ENCODE results near the gene FMNL2. TPM values are rescaled to one million over a fixed set of nuclear protein-coding genes. Genes with fewer than 3 reads are reported as not detected.

The FMNL2 gene
- total RNA-seq, 2 donors from 2014 or later: 1.1 to 2.7 TPM

- Mint-ChIP-seq H3K27ac (no peak overlapping the region), H3K4me1 (no peaks in the 10 kb centered on the region), H3K9me3 (no peaks in the 10 kb centered on the region), H3K4me3 (no peak overlapping the region), H3K27me3 (peaks cover 13% of the 10 kb centered on the region), H3K36me3 (ENCODE audit: low read depth) (no peaks in the 10 kb centered on the region)
- no peak for ATAC-seq (replicated peaks)
These were observed 7.0 kb upstream of the FMNL2 start for GRCh38 chr2:152328013-152328412.

- no peak for ATAC-seq (replicated peaks)
- H3K36me3 Mint-ChIP-seq (ENCODE audit: low read depth): no peaks in the 10 kb centered on the region
- no peak overlapping the region for H3K27ac Mint-ChIP-seq
- H3K4me1 Mint-ChIP-seq: no peaks in the 10 kb centered on the region
- peaks cover 25% of the 10 kb centered on the region for H3K27me3 Mint-ChIP-seq
- no peaks in the 10 kb centered on the region for H3K9me3 Mint-ChIP-seq
- no peak overlapping the region for H3K4me3 Mint-ChIP-seq
These were observed 4.6 kb upstream of the FMNL2 start for GRCh38 chr2:152330235-152330866.

- Mint-ChIP-seq H3K9me3 (no peaks in the 10 kb centered on the region), H3K4me1 (no peaks in the 10 kb centered on the region), H3K4me3 (peak overlapping the region; percentile 75), H3K36me3 (ENCODE audit: low read depth) (no peaks in the 10 kb centered on the region), H3K27ac (no peak overlapping the region), H3K27me3 (peaks cover 44% of the 10 kb centered on the region)
- ATAC-seq (replicated peaks): no peak
These were observed 316 bp upstream of the FMNL2 start for GRCh38 chr2:152334701-152335015.

GRCh38 chr2:152335726-152336118 lies 748 bp downstream of the FMNL2 start:
- ATAC-seq (replicated peaks): no peak
- Mint-ChIP-seq H3K27ac (no peak overlapping the region), H3K4me3 (no peak overlapping the region), H3K36me3 (ENCODE audit: low read depth) (no peaks in the 10 kb centered on the region), H3K4me1 (no peaks in the 10 kb centered on the region), H3K27me3 (peaks cover 40% of the 10 kb centered on the region), H3K9me3 (no peaks in the 10 kb centered on the region)

GRCh38 chr2:152336119-152336853 lies 1.3 kb downstream of the FMNL2 start:
- no peak for ATAC-seq (replicated peaks)
- no peak overlapping the region for H3K27ac Mint-ChIP-seq
- H3K27me3 Mint-ChIP-seq: peaks cover 37% of the 10 kb centered on the region
- H3K9me3 Mint-ChIP-seq: no peaks in the 10 kb centered on the region
- H3K4me3 Mint-ChIP-seq: peak overlapping the region; percentile 72
- H3K4me1 Mint-ChIP-seq: no peaks in the 10 kb centered on the region
- H3K36me3 Mint-ChIP-seq (ENCODE audit: low read depth): no peaks in the 10 kb centered on the region

GRCh38 chr2:152336854-152337510 lies 2.0 kb downstream of the FMNL2 start:
- no peak for ATAC-seq (replicated peaks)
- Mint-ChIP-seq H3K9me3 (no peaks in the 10 kb centered on the region), H3K4me1 (no peaks in the 10 kb centered on the region), H3K4me3 (peak overlapping the region; percentile 72), H3K27ac (no peak overlapping the region), H3K27me3 (peaks cover 34% of the 10 kb centered on the region), H3K36me3 (ENCODE audit: low read depth) (no peaks in the 10 kb centered on the region)

- Mint-ChIP-seq H3K9me3 (no peaks in the 10 kb centered on the region), H3K4me3 (peak overlapping the region; percentile 72), H3K27ac (no peak overlapping the region), H3K36me3 (ENCODE audit: low read depth) (no peaks in the 10 kb centered on the region), H3K27me3 (peaks cover 34% of the 10 kb centered on the region), H3K4me1 (no peaks in the 10 kb centered on the region)
- ATAC-seq (replicated peaks): no peak
These were observed 2.5 kb downstream of the FMNL2 start for GRCh38 chr2:152337511-152337903.

GRCh38 chr2:152339556-152340286 lies 4.7 kb downstream of the FMNL2 start:
- ATAC-seq (replicated peaks): no peak
- no peaks in the 10 kb centered on the region for H3K4me1 Mint-ChIP-seq
- H3K9me3 Mint-ChIP-seq: no peaks in the 10 kb centered on the region
- H3K4me3 Mint-ChIP-seq: no peak overlapping the region
- peaks cover 24% of the 10 kb centered on the region for H3K27me3 Mint-ChIP-seq
- H3K36me3 Mint-ChIP-seq (ENCODE audit: low read depth): no peaks in the 10 kb centered on the region
- no peak overlapping the region for H3K27ac Mint-ChIP-seq

- H3K9me3 Mint-ChIP-seq: no peaks in the 10 kb centered on the region
- no peaks in the 10 kb centered on the region for H3K36me3 Mint-ChIP-seq (ENCODE audit: low read depth)
- no peak for ATAC-seq (replicated peaks)
- H3K4me3 Mint-ChIP-seq: no peak overlapping the region
- peaks cover 10% of the 10 kb centered on the region for H3K27me3 Mint-ChIP-seq
- no peak overlapping the region for H3K27ac Mint-ChIP-seq
- no peaks in the 10 kb centered on the region for H3K4me1 Mint-ChIP-seq
These were observed 7.5 kb downstream of the FMNL2 start for GRCh38 chr2:152342259-152343046.

GRCh38 chr2:152343426-152343825 lies 8.5 kb downstream of the FMNL2 start:
- Mint-ChIP-seq H3K27me3 (peaks cover 3% of the 10 kb centered on the region), H3K9me3 (no peaks in the 10 kb centered on the region), H3K27ac (no peak overlapping the region), H3K4me1 (no peaks in the 10 kb centered on the region), H3K36me3 (ENCODE audit: low read depth) (no peaks in the 10 kb centered on the region), H3K4me3 (no peak overlapping the region)
- ATAC-seq (replicated peaks): no peak

GRCh38 chr2:152344579-152345195 lies 9.7 kb downstream of the FMNL2 start:
- Mint-ChIP-seq H3K27me3 (no peaks in the 10 kb centered on the region), H3K4me3 (no peak overlapping the region), H3K4me1 (no peaks in the 10 kb centered on the region), H3K36me3 (ENCODE audit: low read depth) (no peaks in the 10 kb centered on the region), H3K9me3 (no peaks in the 10 kb centered on the region), H3K27ac (no peak overlapping the region)
- ATAC-seq (replicated peaks): no peak

GRCh38 chr2:152347076-152347475 lies 12.1 kb downstream of the FMNL2 start:
- Mint-ChIP-seq H3K36me3 (ENCODE audit: low read depth) (no peaks in the 10 kb centered on the region), H3K27me3 (no peaks in the 10 kb centered on the region), H3K9me3 (no peaks in the 10 kb centered on the region), H3K27ac (no peak overlapping the region), H3K4me1 (no peaks in the 10 kb centered on the region), H3K4me3 (no peak overlapping the region)
- ATAC-seq (replicated peaks): no peak

- Mint-ChIP-seq H3K36me3 (ENCODE audit: low read depth) (no peaks in the 10 kb centered on the region), H3K4me1 (no peaks in the 10 kb centered on the region), H3K4me3 (no peak overlapping the region), H3K9me3 (no peaks in the 10 kb centered on the region), H3K27me3 (no peaks in the 10 kb centered on the region), H3K27ac (no peak overlapping the region)
- no peak for ATAC-seq (replicated peaks)
These were observed 13.4 kb downstream of the FMNL2 start for GRCh38 chr2:152348388-152348787.

- Mint-ChIP-seq H3K27me3 (no peaks in the 10 kb centered on the region), H3K36me3 (ENCODE audit: low read depth) (no peaks in the 10 kb centered on the region), H3K27ac (no peak overlapping the region), H3K9me3 (no peaks in the 10 kb centered on the region), H3K4me1 (no peaks in the 10 kb centered on the region), H3K4me3 (no peak overlapping the region)
- no peak for ATAC-seq (replicated peaks)
These were observed 14.4 kb downstream of the FMNL2 start for GRCh38 chr2:152349416-152349815.
